HepG2 (cell line): ENCODE data around the gene WDR35. TPM values are rescaled to one million over a fixed set of nuclear protein-coding genes. Genes with fewer than 3 reads are reported as not detected.

Experiments
- CBX1 ChIP-seq: IDR thresholded peaks from one replicate; pipeline ENCODE4 v1.6.1; 2016; ENCODE audit warnings: antibody characterized with exemption, low read depth
- CREBL2 ChIP-seq: sonication (generic); formaldehyde crosslinking; IDR thresholded peaks from 2 replicates; pipeline ENCODE4 v1.8.1; 2023; ENCODE audit warnings: missing genetic modification reagents, mild to moderate bottlenecking, borderline replicate concordance
- DMAP1 ChIP-seq: IDR thresholded peaks from 2 replicates; pipeline ENCODE4 v1.6.1; 2016
- HDAC2 ChIP-seq: sonication (generic); formaldehyde crosslinking; IDR thresholded peaks from 2 replicates; pipeline ENCODE4 v1.4.0; 2020; ENCODE audit warnings: missing genetic modification reagents
- HES4 ChIP-seq: sonication (generic); formaldehyde crosslinking; IDR thresholded peaks from 2 replicates; pipeline ENCODE4 v1.9.0; 2021; ENCODE audit warnings: mild to moderate bottlenecking, missing genetic modification reagents, borderline replicate concordance
- KLF12 ChIP-seq: sonication (generic); formaldehyde crosslinking; IDR thresholded peaks from 2 replicates; pipeline ENCODE4 v1.4.0; 2020; ENCODE audit warnings: missing genetic modification reagents, borderline replicate concordance
- MAF1 ChIP-seq: sonication (generic); formaldehyde crosslinking; IDR thresholded peaks from 2 replicates; pipeline ENCODE4 v1.5.0; 2020; ENCODE audit warnings: missing genetic modification reagents, borderline replicate concordance
- MXD1 ChIP-seq: sonication (generic); formaldehyde crosslinking; IDR thresholded peaks from 2 replicates; pipeline ENCODE4 v1.4.0; 2020; ENCODE audit warnings: mild to moderate bottlenecking, missing genetic modification reagents
- MYNN ChIP-seq: sonication (generic); formaldehyde crosslinking; IDR thresholded peaks from 2 replicates; pipeline ENCODE4 v1.4.0; 2020; ENCODE audit warnings: mild to moderate bottlenecking, low read depth, missing genetic modification reagents
- NR2C2 ChIP-seq: sonication (generic); formaldehyde crosslinking; IDR thresholded peaks from 2 replicates; pipeline ENCODE4 v1.4.0; 2020; ENCODE audit warnings: missing genetic modification reagents, mild to moderate bottlenecking, moderate library complexity, borderline replicate concordance
- PHF8 ChIP-seq: sonication (generic); formaldehyde crosslinking; IDR thresholded peaks from 2 replicates; pipeline ENCODE4 v1.5.0; 2020; ENCODE audit warnings: missing genetic modification reagents
- PRPF4 ChIP-seq: fragments of 200-400 bp; formaldehyde crosslinking; IDR thresholded peaks from 2 replicates; pipeline ENCODE4 v1.6.1; 2016; ENCODE audit warnings: low read length, low read depth; ENCODE audit not compliant: poor library complexity, severe bottlenecking
- RAD21 ChIP-seq: fragments of 450-650 bp; formaldehyde crosslinking; IDR thresholded peaks from 2 replicates; pipeline ENCODE4 v1.5.0; 2020; ENCODE audit warnings: mild to moderate bottlenecking
- REST ChIP-seq, 2 experiments: IDR thresholded peaks; 2 replicates each; pipeline ENCODE4 v1.6.1; 2011 to 2012; ENCODE audit warnings: low read length in 2 of 2, borderline replicate concordance in 1 of 2, low read depth in 1 of 2, mild to moderate bottlenecking in 1 of 2, moderate library complexity in 1 of 2
- SALL1 ChIP-seq: sonication (generic); formaldehyde crosslinking; IDR thresholded peaks from 2 replicates; pipeline ENCODE4 v1.8.0; 2022; ENCODE audit warnings: mild to moderate bottlenecking, missing genetic modification reagents
- TAF15 ChIP-seq: fragments of 200-400 bp; formaldehyde crosslinking; IDR thresholded peaks from one replicate; pipeline ENCODE4 v1.6.1; 2018; ENCODE audit warnings: mild to moderate bottlenecking, low read depth, low read length; ENCODE audit not compliant: poor library complexity, severe bottlenecking
- ZBTB7B ChIP-seq: sonication (generic); formaldehyde crosslinking; IDR thresholded peaks from 2 replicates; pipeline ENCODE4 v1.4.0; 2020; ENCODE audit warnings: missing genetic modification reagents
- ZNF337 ChIP-seq: sonication (generic); formaldehyde crosslinking; IDR thresholded peaks from 2 replicates; pipeline ENCODE4 v1.5.1; 2020; ENCODE audit warnings: missing genetic modification reagents, low read depth, mild to moderate bottlenecking, borderline replicate concordance
- ZNF343 ChIP-seq: sonication (generic); formaldehyde crosslinking; IDR thresholded peaks from 2 replicates; pipeline ENCODE4 v1.4.0; 2020; ENCODE audit warnings: mild to moderate bottlenecking, missing genetic modification reagents
- ZNF430 ChIP-seq: sonication (generic); formaldehyde crosslinking; IDR thresholded peaks from 2 replicates; pipeline ENCODE4 v1.9.0; 2021; ENCODE audit warnings: mild to moderate bottlenecking, missing genetic modification reagents
- ZNF451 ChIP-seq: sonication (generic); formaldehyde crosslinking; IDR thresholded peaks from 2 replicates; pipeline ENCODE4 v1.5.0; 2020; ENCODE audit warnings: mild to moderate bottlenecking, missing genetic modification reagents
- ZNF550 ChIP-seq: sonication (generic); formaldehyde crosslinking; IDR thresholded peaks from 2 replicates; pipeline ENCODE4 v1.4.0; 2020; ENCODE audit warnings: mild to moderate bottlenecking, missing genetic modification reagents, borderline replicate concordance
- ZNF790 ChIP-seq: sonication (generic); formaldehyde crosslinking; IDR thresholded peaks from 2 replicates; pipeline ENCODE4 v1.8.0; 2022; ENCODE audit warnings: missing genetic modification reagents, mild to moderate bottlenecking, borderline replicate concordance
- polyA plus RNA-seq, 8 experiments: library from polyadenylated mRNA; depleted of rRNA in 3 of 8; stranded (reverse) in 7 of 8; unstranded in 1 of 8; fragments of >200 nt; fragmentation: Illumina TruSeq in 4 of 8; extraction: Trizol in 4 of 8; gene quantifications; 2 replicates each; pipeline versions ENCODE4 v1.2.1 to v1.2.3, GENCODE V29; 2011 to 2016; ENCODE audit warnings: low read depth in 4 of 8, missing spikeins in 1 of 8, mixed read lengths in 1 of 8; ENCODE audit not compliant: insufficient read depth in 1 of 8
- total RNA-seq, 5 experiments: library from RNA; depleted of rRNA; stranded (reverse); fragments of >200 nt; fragmentation: Illumina TruSeq; extraction: Trizol; gene quantifications; 2 replicates each; pipeline ENCODE4 v1.2.3, GENCODE V29; 2016; ENCODE audit warnings: low read depth in 1 of 5
- TF ChIP-seq, protein P1 (sequence below): sonication (generic); formaldehyde crosslinking; IDR thresholded peaks from 2 replicates; pipeline ENCODE4 v1.4.0; 2020; ENCODE audit warnings: missing genetic modification reagents

The WDR35 gene
- total and polyA plus RNA-seq, 2 of the 13 experiments (the other 11 are each of a cell fraction or from before 2014, with no cell fraction given): 11.1 to 19.6 TPM

- TF ChIP-seq PRPF4 (no peak), CREBL2 (CRISPR knock-in tag) (peak; percentile 41; the same call in 1 of the 2 replicates), ZBTB7B (CRISPR knock-in tag) (peak; percentile 55; the same call in 1 of the 2 replicates), REST (IDR thresholded peaks at IDR 0.05; ENCODE audit: borderline replicate concordance in 1 of 2, low read depth in 1 of 2, low read length in 2 of 2) (no peak), TAF15 (peak; percentile 23), MXD1 (no peak), NR2C2 (CRISPR knock-in tag) (peak; percentile 42; the same call in 1 of the 2 replicates), HDAC2 (CRISPR knock-in tag) (0 out of 2 replicates have a peak, but pooled peaks have one; percentile 65), ZNF790 (CRISPR knock-in tag) (no peak), ZNF550 (CRISPR knock-in tag) (peak; percentile 89; the same call in 1 of the 2 replicates), ZNF451 (CRISPR knock-in tag) (peak; percentile 87), SALL1 (CRISPR knock-in tag) (peak; percentile 84), ZNF337 (CRISPR knock-in tag) (0 out of 2 replicates have a peak, but pooled peaks have one; percentile 54), KLF12 (peak; percentile 86; the same call in 1 of the 2 replicates), CBX1 (peak; percentile 71), DMAP1 (CRISPR knock-in tag) (peak; percentile 80), ZNF343 (CRISPR knock-in tag) (peak; percentile 84; the same call in 1 of the 2 replicates), MYNN (CRISPR knock-in tag) (peak; percentile 90; the same call in 1 of the 2 replicates), PHF8 (CRISPR knock-in tag) (peak; percentile 68), MAF1 (CRISPR knock-in tag) (peak; percentile 88), HES4 (CRISPR knock-in tag) (peak; percentile 69), ZNF430 (0 out of 2 replicates have a peak, but pooled peaks have one; percentile 53), RAD21 (CRISPR knock-in tag) (peak; percentile 100)
- TF ChIP-seq, protein P1, sequence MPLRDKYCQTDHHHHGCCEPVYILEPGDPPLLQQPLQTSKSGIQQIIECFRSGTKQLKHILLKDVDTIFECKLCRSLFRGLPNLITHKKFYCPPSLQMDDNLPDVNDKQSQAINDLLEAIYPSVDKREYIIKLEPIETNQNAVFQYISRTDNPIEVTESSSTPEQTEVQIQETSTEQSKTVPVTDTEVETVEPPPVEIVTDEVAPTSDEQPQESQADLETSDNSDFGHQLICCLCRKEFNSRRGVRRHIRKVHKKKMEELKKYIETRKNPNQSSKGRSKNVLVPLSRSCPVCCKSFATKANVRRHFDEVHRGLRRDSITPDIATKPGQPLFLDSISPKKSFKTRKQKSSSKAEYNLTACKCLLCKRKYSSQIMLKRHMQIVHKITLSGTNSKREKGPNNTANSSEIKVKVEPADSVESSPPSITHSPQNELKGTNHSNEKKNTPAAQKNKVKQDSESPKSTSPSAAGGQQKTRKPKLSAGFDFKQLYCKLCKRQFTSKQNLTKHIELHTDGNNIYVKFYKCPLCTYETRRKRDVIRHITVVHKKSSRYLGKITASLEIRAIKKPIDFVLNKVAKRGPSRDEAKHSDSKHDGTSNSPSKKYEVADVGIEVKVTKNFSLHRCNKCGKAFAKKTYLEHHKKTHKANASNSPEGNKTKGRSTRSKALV: peak; percentile 83
Measured at GRCh38 chr2:19863303-19864041, 126.4 kb downstream of the WDR35 start (continued).
